SK-N-SH treated with all-trans-retinoic acid at 6 μM for 48 hours (cell line): Measurements from ENCODE around the gene BNC2.

Experiments used
- ISL1 ChIP-seq: fragments of 250-450 bp; sonication (Bioruptor Pico); IDR thresholded peaks from 2 replicates; pipeline ENCODE4 v2.1.2; 2022; ENCODE audit warnings: mild to moderate bottlenecking, moderate library complexity
- PPARA ChIP-seq: fragments of 250-450 bp; sonication (Bioruptor Pico); IDR thresholded peaks from 2 replicates; pipeline ENCODE4 v1.5.0; 2020; ENCODE audit warnings: mild to moderate bottlenecking, borderline replicate concordance
- TCF4 ChIP-seq: fragments of 250-450 bp; sonication (Bioruptor Pico); IDR thresholded peaks from 2 replicates; pipeline ENCODE4 v1.8.0; 2021; ENCODE audit warnings: mild to moderate bottlenecking, moderate library complexity, borderline replicate concordance
- ZFP3 ChIP-seq: fragments of 250-450 bp; sonication (Bioruptor Pico); IDR thresholded peaks from 2 replicates; pipeline ENCODE4 v1.5.0; 2020; ENCODE audit warnings: mild to moderate bottlenecking, moderate library complexity
- ZFP30 ChIP-seq: fragments of 450-650 bp; formaldehyde crosslinking; IDR thresholded peaks from 2 replicates; pipeline ENCODE4 v1.5.0; 2022; ENCODE audit warnings: mild to moderate bottlenecking, moderate library complexity
- ZNF565 ChIP-seq: fragments of 450-650 bp; formaldehyde crosslinking; conservative IDR thresholded peaks from 2 replicates; pipeline ENCODE4 v1.5.0; 2020; ENCODE audit warnings: low read depth, mild to moderate bottlenecking, moderate library complexity
- ZNF70 ChIP-seq: fragments of 450-650 bp; formaldehyde crosslinking; IDR thresholded peaks from 2 replicates; pipeline ENCODE4 v1.5.0; 2020; ENCODE audit warnings: mild to moderate bottlenecking, moderate library complexity
- TF ChIP-seq, protein P1 (sequence below): fragments of 250-450 bp; sonication (Bioruptor Pico); IDR thresholded peaks from 2 replicates; pipeline ENCODE4 v1.8.0; 2020; ENCODE audit warnings: mild to moderate bottlenecking, moderate library complexity, borderline replicate concordance
- TF ChIP-seq, protein P2 (sequence below): fragments of 250-450 bp; sonication (Bioruptor Pico); IDR thresholded peaks from 2 replicates; pipeline ENCODE4 v1.8.0; 2021; ENCODE audit warnings: low read depth, mild to moderate bottlenecking, moderate library complexity, borderline replicate concordance
- TF ChIP-seq, protein P3 (sequence below): fragments of 250-450 bp; sonication (Bioruptor Pico); IDR thresholded peaks from 2 replicates; pipeline ENCODE4 v1.5.0; 2020; ENCODE audit warnings: mild to moderate bottlenecking, moderate library complexity

GRCh38 chr9:16515879-16516301, 354.6 kb downstream of the BNC2 start:
- no peak for TF ChIP-seq PPARA
- no peak for TF ChIP-seq ZNF565
- no peak for TF ChIP-seq ISL1 (CRISPR knock-in tag)
- no peak for TF ChIP-seq ZFP30 (CRISPR knock-in tag)
- TF ChIP-seq, protein P1, sequence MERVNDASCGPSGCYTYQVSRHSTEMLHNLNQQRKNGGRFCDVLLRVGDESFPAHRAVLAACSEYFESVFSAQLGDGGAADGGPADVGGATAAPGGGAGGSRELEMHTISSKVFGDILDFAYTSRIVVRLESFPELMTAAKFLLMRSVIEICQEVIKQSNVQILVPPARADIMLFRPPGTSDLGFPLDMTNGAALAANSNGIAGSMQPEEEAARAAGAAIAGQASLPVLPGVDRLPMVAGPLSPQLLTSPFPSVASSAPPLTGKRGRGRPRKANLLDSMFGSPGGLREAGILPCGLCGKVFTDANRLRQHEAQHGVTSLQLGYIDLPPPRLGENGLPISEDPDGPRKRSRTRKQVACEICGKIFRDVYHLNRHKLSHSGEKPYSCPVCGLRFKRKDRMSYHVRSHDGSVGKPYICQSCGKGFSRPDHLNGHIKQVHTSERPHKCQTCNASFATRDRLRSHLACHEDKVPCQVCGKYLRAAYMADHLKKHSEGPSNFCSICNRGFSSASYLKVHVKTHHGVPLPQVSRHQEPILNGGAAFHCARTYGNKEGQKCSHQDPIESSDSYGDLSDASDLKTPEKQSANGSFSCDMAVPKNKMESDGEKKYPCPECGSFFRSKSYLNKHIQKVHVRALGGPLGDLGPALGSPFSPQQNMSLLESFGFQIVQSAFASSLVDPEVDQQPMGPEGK (CRISPR knock-in tag): no peak
- TF ChIP-seq TCF4 (CRISPR knock-in tag): no peak
- no peak for TF ChIP-seq ZFP3 (CRISPR knock-in tag)
- TF ChIP-seq ZNF70 (CRISPR knock-in tag): no peak
- TF ChIP-seq, protein P2, sequence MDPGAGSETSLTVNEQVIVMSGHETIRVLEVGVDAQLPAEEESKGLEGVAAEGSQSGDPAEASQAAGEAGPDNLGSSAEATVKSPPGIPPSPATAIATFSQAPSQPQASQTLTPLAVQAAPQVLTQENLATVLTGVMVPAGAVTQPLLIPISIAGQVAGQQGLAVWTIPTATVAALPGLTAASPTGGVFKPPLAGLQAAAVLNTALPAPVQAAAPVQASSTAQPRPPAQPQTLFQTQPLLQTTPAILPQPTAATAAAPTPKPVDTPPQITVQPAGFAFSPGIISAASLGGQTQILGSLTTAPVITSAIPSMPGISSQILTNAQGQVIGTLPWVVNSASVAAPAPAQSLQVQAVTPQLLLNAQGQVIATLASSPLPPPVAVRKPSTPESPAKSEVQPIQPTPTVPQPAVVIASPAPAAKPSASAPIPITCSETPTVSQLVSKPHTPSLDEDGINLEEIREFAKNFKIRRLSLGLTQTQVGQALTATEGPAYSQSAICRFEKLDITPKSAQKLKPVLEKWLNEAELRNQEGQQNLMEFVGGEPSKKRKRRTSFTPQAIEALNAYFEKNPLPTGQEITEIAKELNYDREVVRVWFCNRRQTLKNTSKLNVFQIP (CRISPR knock-in tag): no peak
- TF ChIP-seq, protein P3, sequence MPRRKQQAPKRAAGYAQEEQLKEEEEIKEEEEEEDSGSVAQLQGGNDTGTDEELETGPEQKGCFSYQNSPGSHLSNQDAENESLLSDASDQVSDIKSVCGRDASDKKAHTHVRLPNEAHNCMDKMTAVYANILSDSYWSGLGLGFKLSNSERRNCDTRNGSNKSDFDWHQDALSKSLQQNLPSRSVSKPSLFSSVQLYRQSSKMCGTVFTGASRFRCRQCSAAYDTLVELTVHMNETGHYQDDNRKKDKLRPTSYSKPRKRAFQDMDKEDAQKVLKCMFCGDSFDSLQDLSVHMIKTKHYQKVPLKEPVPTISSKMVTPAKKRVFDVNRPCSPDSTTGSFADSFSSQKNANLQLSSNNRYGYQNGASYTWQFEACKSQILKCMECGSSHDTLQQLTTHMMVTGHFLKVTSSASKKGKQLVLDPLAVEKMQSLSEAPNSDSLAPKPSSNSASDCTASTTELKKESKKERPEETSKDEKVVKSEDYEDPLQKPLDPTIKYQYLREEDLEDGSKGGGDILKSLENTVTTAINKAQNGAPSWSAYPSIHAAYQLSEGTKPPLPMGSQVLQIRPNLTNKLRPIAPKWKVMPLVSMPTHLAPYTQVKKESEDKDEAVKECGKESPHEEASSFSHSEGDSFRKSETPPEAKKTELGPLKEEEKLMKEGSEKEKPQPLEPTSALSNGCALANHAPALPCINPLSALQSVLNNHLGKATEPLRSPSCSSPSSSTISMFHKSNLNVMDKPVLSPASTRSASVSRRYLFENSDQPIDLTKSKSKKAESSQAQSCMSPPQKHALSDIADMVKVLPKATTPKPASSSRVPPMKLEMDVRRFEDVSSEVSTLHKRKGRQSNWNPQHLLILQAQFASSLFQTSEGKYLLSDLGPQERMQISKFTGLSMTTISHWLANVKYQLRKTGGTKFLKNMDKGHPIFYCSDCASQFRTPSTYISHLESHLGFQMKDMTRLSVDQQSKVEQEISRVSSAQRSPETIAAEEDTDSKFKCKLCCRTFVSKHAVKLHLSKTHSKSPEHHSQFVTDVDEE (CRISPR knock-in tag): no peak
